ENCODE data around the gene WDR48.

DNA sequence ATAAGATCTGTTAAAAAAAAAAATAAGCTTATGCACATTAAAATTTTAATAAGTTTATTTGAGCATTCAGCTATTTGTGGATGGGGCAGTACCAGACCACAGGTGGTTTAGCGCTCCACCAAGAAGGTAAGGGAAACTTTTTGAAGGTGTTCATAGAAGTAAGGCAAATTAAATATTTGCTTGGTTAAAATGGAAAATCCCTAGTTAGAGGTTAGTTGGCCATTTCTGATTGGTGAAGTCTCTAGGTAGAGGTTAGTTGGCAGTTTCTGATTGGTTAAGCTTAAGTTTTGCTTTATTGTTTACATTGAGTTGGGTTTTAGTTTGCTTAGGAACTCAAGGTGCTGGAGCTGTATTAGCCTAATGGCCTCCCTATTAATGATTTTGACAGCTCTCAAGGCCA is 30.8 kb upstream of the WDR48 start:
- TF ChIP-seq, protein P1, sequence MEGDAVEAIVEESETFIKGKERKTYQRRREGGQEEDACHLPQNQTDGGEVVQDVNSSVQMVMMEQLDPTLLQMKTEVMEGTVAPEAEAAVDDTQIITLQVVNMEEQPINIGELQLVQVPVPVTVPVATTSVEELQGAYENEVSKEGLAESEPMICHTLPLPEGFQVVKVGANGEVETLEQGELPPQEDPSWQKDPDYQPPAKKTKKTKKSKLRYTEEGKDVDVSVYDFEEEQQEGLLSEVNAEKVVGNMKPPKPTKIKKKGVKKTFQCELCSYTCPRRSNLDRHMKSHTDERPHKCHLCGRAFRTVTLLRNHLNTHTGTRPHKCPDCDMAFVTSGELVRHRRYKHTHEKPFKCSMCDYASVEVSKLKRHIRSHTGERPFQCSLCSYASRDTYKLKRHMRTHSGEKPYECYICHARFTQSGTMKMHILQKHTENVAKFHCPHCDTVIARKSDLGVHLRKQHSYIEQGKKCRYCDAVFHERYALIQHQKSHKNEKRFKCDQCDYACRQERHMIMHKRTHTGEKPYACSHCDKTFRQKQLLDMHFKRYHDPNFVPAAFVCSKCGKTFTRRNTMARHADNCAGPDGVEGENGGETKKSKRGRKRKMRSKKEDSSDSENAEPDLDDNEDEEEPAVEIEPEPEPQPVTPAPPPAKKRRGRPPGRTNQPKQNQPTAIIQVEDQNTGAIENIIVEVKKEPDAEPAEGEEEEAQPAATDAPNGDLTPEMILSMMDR (IDR thresholded peaks at IDR 0.05; ENCODE audit: poor library complexity, severe bottlenecking) = no peak
- no peak for TF ChIP-seq TAF1 (IDR thresholded peaks at IDR 0.05; ENCODE audit: low read depth)

All from neural cell (in vitro differentiated cells).